Neutrophil (primary cell): ENCODE data around the gene OCA2.
"Not testable (repeated sequence)": the region's sequence is repeated elsewhere in the genome, so short reads cannot be mapped to it uniquely, and the experiment has no call there.

Experiments used
- H3K27ac ChIP-seq: fragments of 200-600 bp; sonication (generic); 2 replicates; pipeline ENCODE4 v1.5.1; 2016; ENCODE audit warnings: mild to moderate bottlenecking, moderate library complexity
- H3K27me3 ChIP-seq: fragments of 200-600 bp; sonication (generic); 2 replicates; pipeline ENCODE4 v1.6.0; 2016; ENCODE audit warnings: mild to moderate bottlenecking
- H3K36me3 ChIP-seq: fragments of 200-600 bp; sonication (generic); 2 replicates; pipeline ENCODE4 v1.5.1; 2017
- H3K4me1 ChIP-seq, 2 experiments: fragments of 200-600 bp in 1 of 2; sonication (generic) in 1 of 2; 1 replicate in 1 of 2; 2 replicates in 1 of 2; pipeline versions ENCODE4 v1.5.1 to v1.6.1; 2013 to 2016; ENCODE audit warnings: low read depth in 1 of 2, low read length in 1 of 2, mild to moderate bottlenecking in 1 of 2, moderate library complexity in 1 of 2; ENCODE audit not compliant: control insufficient read depth in 1 of 2, insufficient read depth in 1 of 2
- H3K4me3 ChIP-seq, 2 experiments: fragments of 200-600 bp in 1 of 2; sonication (generic) in 1 of 2; 1 replicate in 1 of 2; 2 replicates in 1 of 2; pipeline ENCODE4 v1.5.1; 2013 to 2016; ENCODE audit warnings: low read depth in 1 of 2, low read length in 1 of 2, mild to moderate bottlenecking in 1 of 2, moderate library complexity in 1 of 2
- H3K9me3 ChIP-seq: fragments of 200-600 bp; sonication (generic); 2 replicates; pipeline ENCODE4 v1.5.1; 2016
- TF ChIP-seq, protein P1 (sequence below): fragments of 200-600 bp; sonication (generic); IDR thresholded peaks from 2 replicates; pipeline ENCODE4 v1.5.1; 2016; ENCODE audit warnings: antibody characterized with exemption

OCA2 gene

DNA sequence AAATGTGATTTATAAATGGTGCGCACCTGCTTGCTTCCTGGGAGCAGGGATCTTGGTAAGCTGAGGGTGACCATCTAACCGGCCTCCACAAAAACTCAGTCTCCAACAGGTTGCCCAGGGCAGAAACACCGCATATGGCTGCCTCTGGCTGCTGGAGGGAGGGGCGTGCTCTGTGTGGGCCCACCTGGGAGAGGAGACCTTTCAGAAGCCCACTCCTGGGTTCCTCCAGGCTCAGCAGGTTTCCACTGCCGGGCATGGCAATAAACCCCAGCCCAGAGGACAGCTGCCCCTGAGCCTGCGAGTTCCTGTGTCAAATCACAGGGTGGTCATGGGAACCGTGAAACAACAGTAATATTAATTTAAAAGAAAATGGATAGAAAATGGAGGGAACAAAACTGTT, 85.6 kb downstream of the OCA2 start:
- H3K27ac ChIP-seq: no peak overlapping the region

GRCh38 chr15:28012231-28012630, 86.9 kb downstream of the OCA2 start:
- Histone ChIP-seq H3K4me3 (no peak overlapping the region), H3K9me3 (no peaks in the 10 kb centered on the region), H3K27me3 (no peaks in the 10 kb centered on the region), H3K27ac (no peak overlapping the region), H3K4me1 (no peaks in the 10 kb centered on the region), H3K36me3 (no peaks in the 10 kb centered on the region)
- TF ChIP-seq, protein P1, sequence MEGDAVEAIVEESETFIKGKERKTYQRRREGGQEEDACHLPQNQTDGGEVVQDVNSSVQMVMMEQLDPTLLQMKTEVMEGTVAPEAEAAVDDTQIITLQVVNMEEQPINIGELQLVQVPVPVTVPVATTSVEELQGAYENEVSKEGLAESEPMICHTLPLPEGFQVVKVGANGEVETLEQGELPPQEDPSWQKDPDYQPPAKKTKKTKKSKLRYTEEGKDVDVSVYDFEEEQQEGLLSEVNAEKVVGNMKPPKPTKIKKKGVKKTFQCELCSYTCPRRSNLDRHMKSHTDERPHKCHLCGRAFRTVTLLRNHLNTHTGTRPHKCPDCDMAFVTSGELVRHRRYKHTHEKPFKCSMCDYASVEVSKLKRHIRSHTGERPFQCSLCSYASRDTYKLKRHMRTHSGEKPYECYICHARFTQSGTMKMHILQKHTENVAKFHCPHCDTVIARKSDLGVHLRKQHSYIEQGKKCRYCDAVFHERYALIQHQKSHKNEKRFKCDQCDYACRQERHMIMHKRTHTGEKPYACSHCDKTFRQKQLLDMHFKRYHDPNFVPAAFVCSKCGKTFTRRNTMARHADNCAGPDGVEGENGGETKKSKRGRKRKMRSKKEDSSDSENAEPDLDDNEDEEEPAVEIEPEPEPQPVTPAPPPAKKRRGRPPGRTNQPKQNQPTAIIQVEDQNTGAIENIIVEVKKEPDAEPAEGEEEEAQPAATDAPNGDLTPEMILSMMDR: no peak

More for the DNA sequence above, 85.6 kb downstream of the OCA2 start:
- Histone ChIP-seq H3K4me1 (no peaks in the 10 kb centered on the region), H3K4me3 (no peak overlapping the region), H3K9me3 (no peaks in the 10 kb centered on the region), H3K27me3 (no peaks in the 10 kb centered on the region), H3K36me3 (no peaks in the 10 kb centered on the region)
- TF ChIP-seq, protein P1: no peak

DNA sequence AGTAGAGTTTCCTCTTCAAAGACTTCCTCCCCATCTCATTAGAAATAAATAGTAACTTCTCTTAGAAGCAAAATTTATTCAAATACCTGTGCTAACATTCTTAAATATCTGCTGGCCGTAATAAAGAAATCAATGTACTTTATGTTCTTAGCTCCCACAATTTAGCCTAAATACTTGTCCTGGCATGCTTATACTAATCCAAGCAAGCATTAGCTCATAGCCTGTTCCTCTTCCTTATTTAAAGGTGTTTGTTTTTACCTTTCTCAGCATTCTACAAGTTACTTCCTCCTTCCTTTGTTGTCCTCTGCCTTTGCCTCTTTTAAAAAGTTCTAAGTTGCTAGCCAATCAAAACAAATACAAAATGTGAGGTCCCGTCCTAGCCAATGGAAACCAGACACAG, 90.9 kb downstream of the OCA2 start:
- H3K9me3 ChIP-seq, H3K27me3 ChIP-seq, H3K4me1 ChIP-seq, H3K27ac ChIP-seq, H3K36me3 ChIP-seq, H3K4me3 ChIP-seq: not testable (repeated sequence)

GRCh38 chr15:28006116-28006905, 92.8 kb downstream of the OCA2 start:
- Histone ChIP-seq H3K27ac (no peak overlapping the region), H3K36me3 (no peaks in the 10 kb centered on the region), H3K9me3 (no peaks in the 10 kb centered on the region), H3K27me3 (no peaks in the 10 kb centered on the region), H3K4me1 (no peaks in the 10 kb centered on the region), H3K4me3 (no peak overlapping the region)
- TF ChIP-seq, protein P1: no peak

- no peak overlapping the region for H3K27ac ChIP-seq
- no peaks in the 10 kb centered on the region for H3K9me3 ChIP-seq
- no peaks in the 10 kb centered on the region for H3K27me3 ChIP-seq
- H3K36me3 ChIP-seq: no peaks in the 10 kb centered on the region
- no peaks in the 10 kb centered on the region for H3K4me1 ChIP-seq
- H3K4me3 ChIP-seq: no peak overlapping the region
- TF ChIP-seq, protein P1: no peak
Measured at GRCh38 chr15:28005004-28005527, 94.0 kb downstream of the OCA2 start.
